A673 (cell line): ENCODE data around the gene SDK1. TPM values are rescaled to one million over a fixed set of nuclear protein-coding genes. Genes with fewer than 3 reads are reported as not detected.

Experiments
- BruUV-seq: library from RNA; stranded (reverse); fragments of 400-500 nt; replicated peaks from 2 replicates; lab custom pipeline; 2021; lab: Mats Ljungman, UMichigan
- CTCF ChIA-PET: fragments of 300-600 bp; sonication (Branson Sonifier 250); formaldehyde crosslinking; loops from one replicate; lab custom pipeline; 2022; ENCODE audit warnings: antibody characterized with exemption; lab: Charles Lee
- POLR2A ChIA-PET: fragments of 300-600 bp; sonication (Branson Sonifier 250); formaldehyde crosslinking; loops from one replicate; lab custom pipeline; 2022; ENCODE audit warnings: antibody characterized with exemption; ENCODE audit not compliant: low non-redundant PET; lab: Charles Lee
- DNase-seq: peaks from one replicate; pipeline ENCODE4 v3.0.0-alpha.2; 2015; ENCODE audit warnings: low spot score
- H3K27ac ChIP-seq: fragments of 200-600 bp; sonication (generic); 2 replicates; pipeline ENCODE4 v1.5.1; 2016; ENCODE audit warnings: mixed run types, low read depth, mild to moderate bottlenecking, mixed read lengths, antibody characterized with exemption, low read length; ENCODE audit not compliant: poor library complexity, severe bottlenecking
- H3K27me3 ChIP-seq: fragments of 200-600 bp; sonication (generic); replicated peaks from 2 replicates; pipeline ENCODE4 v1.6.1; 2017; ENCODE audit warnings: mixed run types, low read depth, mild to moderate bottlenecking, mixed read lengths, antibody characterized with exemption, low read length; ENCODE audit not compliant: insufficient read depth, poor library complexity
- H3K36me3 ChIP-seq: fragments of 200-600 bp; sonication (generic); 2 replicates; pipeline ENCODE4 v1.6.1; 2016; ENCODE audit warnings: mixed run types, mild to moderate bottlenecking, mixed read lengths, antibody characterized with exemption, low read length; ENCODE audit not compliant: insufficient read depth, poor library complexity, severe bottlenecking
- H3K4me1 ChIP-seq: fragments of 200-600 bp; sonication (generic); 2 replicates; pipeline ENCODE4 v1.6.1; 2017; ENCODE audit warnings: mixed run types, mild to moderate bottlenecking, mixed read lengths, antibody characterized with exemption, low read length; ENCODE audit not compliant: insufficient read depth, poor library complexity, severe bottlenecking
- H3K4me3 ChIP-seq: fragments of 200-600 bp; sonication (generic); 2 replicates; pipeline ENCODE4 v1.5.1; 2016; ENCODE audit warnings: low read depth, mixed run types, mild to moderate bottlenecking, mixed read lengths, low read length; ENCODE audit not compliant: poor library complexity, severe bottlenecking
- H3K9me3 ChIP-seq: fragments of 200-600 bp; sonication (generic); 2 replicates; pipeline ENCODE4 v1.6.1; 2016; ENCODE audit warnings: mixed run types, low read depth, mild to moderate bottlenecking, mixed read lengths, antibody characterized with exemption, low read length; ENCODE audit not compliant: poor library complexity, severe bottlenecking
- CTCF ChIP-seq: fragments of 300-800, 200-600 bp; sonication (generic); conservative IDR thresholded peaks from 2 replicates; pipeline ENCODE4 v1.5.1; 2017; ENCODE audit warnings: low read depth, mild to moderate bottlenecking, antibody characterized with exemption, low read length, moderate library complexity, mixed read lengths
- EZH2 ChIP-seq: fragments of 200-600 bp; sonication (generic); IDR thresholded peaks from 2 replicates; pipeline ENCODE4 v1.6.1; 2017; ENCODE audit warnings: borderline replicate concordance, low read depth, mild to moderate bottlenecking, mixed read lengths, antibody characterized with exemption, low read length; ENCODE audit not compliant: poor library complexity, severe bottlenecking
- intact Hi-C: fragments of 100-400 bp; cut with micrococcal nuclease; formaldehyde crosslinking; loops from one replicate; pipeline ENCODE4 v1.10.0; 2022; ENCODE audit not compliant: unreplicated experiment
- total RNA-seq: library from RNA; stranded (reverse); gene quantifications from 2 replicates; pipeline ENCODE4 v1.2.3, GENCODE V29; 2021

SDK1 gene
- total RNA-seq, 1 experiment from 2014 or later: 14.7 TPM

DNA sequence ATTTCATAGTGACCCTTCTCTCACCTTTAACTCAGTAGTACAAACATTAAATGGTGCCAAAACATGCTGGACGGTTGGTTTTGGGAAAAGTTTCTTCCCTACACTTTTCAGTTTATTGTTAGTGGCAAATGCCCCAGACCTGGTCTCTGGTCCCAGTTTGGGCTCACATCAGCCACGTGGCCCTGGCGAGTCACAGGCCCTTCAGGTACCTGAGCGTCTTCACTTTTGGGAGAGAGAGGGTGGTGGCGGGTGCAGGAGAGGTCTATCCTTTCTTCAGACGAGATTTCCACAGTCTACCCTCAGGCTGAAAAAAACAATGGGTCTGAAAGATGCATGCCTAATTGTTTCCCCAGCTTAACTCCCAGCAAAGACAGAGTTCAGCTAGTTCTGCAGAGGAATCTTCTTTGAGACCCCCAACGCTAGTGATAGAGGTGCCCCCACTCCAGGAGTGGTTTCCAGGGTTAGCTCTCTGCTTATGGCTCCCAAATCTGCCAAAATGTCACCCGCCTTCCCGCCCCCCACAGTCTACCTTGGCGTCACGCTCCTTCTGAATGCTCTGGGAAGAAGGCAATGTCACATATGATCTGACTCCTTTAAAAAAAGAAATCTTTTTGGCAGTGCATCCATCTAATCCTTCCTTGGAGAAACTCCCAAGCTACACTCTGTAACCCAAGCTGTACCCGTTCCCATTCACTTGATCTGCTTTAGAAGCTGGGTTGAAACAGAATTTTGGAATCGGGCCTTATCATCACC is 996.3 kb downstream of the SDK1 start:
- no peak overlapping the region for H3K27ac ChIP-seq
- ChIA-PET POLR2A (no interaction called here), CTCF (no interaction called here)
- TF ChIP-seq CTCF (no peak), EZH2 (no peak)
- intact Hi-C loops: no loop called here
- H3K9me3 ChIP-seq: no peaks in the 10 kb centered on the region
- H3K36me3 ChIP-seq: no peaks in the 10 kb centered on the region
- H3K4me1 ChIP-seq: no peaks in the 10 kb centered on the region
- H3K27me3 ChIP-seq: no peaks in the 10 kb centered on the region
- DNase-seq: no peak
- no peak overlapping the region for H3K4me3 ChIP-seq
- BruUV-seq: no TSS peak

DNA sequence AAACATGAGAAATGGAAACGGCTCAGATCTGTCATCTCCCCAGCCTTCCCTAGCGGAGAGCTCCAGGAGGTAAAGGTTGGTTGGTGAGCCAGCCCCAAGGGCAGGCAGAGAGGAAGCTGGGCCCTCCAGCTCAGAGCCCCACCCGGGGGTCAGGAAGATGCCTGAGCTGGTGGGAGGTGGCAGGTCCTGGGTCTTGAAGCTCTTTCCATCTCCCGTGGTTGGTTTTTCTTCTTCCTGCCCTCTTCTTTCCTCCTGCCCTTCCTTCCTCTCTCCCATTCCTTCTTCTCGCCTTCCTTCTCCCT is 996.8 kb downstream of the SDK1 start:
- no peak for DNase-seq
- no TSS peak for BruUV-seq
- no peak overlapping the region for H3K4me3 ChIP-seq
- H3K9me3 ChIP-seq: no peaks in the 10 kb centered on the region
- TF ChIP-seq CTCF (no peak), EZH2 (no peak)
- ChIA-PET CTCF (no interaction called here), POLR2A (no interaction called here)
- H3K4me1 ChIP-seq: no peaks in the 10 kb centered on the region
- intact Hi-C loops: no loop called here
- no peak overlapping the region for H3K27ac ChIP-seq
- H3K36me3 ChIP-seq: no peaks in the 10 kb centered on the region
- no peaks in the 10 kb centered on the region for H3K27me3 ChIP-seq

DNA sequence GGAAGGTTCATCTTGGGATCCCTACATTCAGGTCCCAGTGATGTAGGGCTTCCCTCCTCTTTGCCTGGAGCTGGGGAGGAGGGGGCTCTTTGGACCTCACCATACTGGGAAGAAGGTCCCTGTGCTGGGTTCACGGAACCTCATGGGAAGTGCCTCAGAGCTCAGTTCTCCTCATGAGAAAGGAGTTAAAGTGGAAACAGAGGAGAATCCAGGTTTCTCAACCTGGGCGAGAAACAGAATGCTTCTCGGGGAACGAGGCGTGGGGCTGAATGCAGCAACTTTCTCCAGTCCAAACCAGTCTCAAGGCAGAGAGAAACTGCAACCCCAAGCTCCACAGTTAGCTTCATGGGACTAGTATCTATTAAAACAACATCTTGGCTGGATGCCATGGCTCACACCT is 998.4 kb downstream of the SDK1 start:
- H3K4me1 ChIP-seq: no peaks in the 10 kb centered on the region
- DNase-seq: no peak
- no peaks in the 10 kb centered on the region for H3K9me3 ChIP-seq
- BruUV-seq: no TSS peak
- H3K36me3 ChIP-seq: no peaks in the 10 kb centered on the region
- no peak overlapping the region for H3K4me3 ChIP-seq
- no peak overlapping the region for H3K27ac ChIP-seq
- ChIA-PET CTCF (no interaction called here), POLR2A (no interaction called here)
- no peaks in the 10 kb centered on the region for H3K27me3 ChIP-seq
- no peak for TF ChIP-seq EZH2
- no peak for TF ChIP-seq CTCF
- intact Hi-C loops: no loop called here
